Measurements from ENCODE around the gene GAD1. TPM values are rescaled to one million over a fixed set of nuclear protein-coding genes. Genes with fewer than 3 reads are reported as not detected.

Gene GAD1
- total RNA-seq, 4 donors from 2014 or later: 2.6 TPM; not detected in 3

GRCh38 chr2:170878066-170878465 lies 61.4 kb downstream of the GAD1 start:
- Histone ChIP-seq H3K4me3 (no peak overlapping the region), H3K27me3 (peaks cover 5% of the 10 kb centered on the region)
- TF ChIP-seq POLR2A (IDR thresholded peaks at IDR 0.05) (no peak), POLR2AphosphoS5 (IDR thresholded peaks at IDR 0.05) (no peak), EP300 (IDR thresholded peaks at IDR 0.05) (no peak), CTCF (IDR thresholded peaks at IDR 0.05) (no peak)

GRCh38 chr2:170878505-170878904 lies 61.8 kb downstream of the GAD1 start:
- no peak overlapping the region for H3K27ac ChIP-seq
- no peak for DNase-seq (ENCODE audit: low spot score in 2 of 2)
- H3K27me3 ChIP-seq: peaks cover 5% of the 10 kb centered on the region
- no peaks in the 10 kb centered on the region for H3K9me3 ChIP-seq
- H3K4me3 ChIP-seq: no peak overlapping the region
- H3K36me3 ChIP-seq: no peaks in the 10 kb centered on the region
- no peaks in the 10 kb centered on the region for H3K4me1 ChIP-seq
- 62% methylated on average over 1 of the region's 1 CpG for WGBS
- TF ChIP-seq EP300 (IDR thresholded peaks at IDR 0.05): no peak

More at GRCh38 chr2:170878066-170878465, 61.4 kb downstream of the GAD1 start:
- DNase-seq (ENCODE audit: low spot score in 2 of 2): no peak
- H3K27ac ChIP-seq: no peak overlapping the region
- no peaks in the 10 kb centered on the region for H3K36me3 ChIP-seq
- H3K4me1 ChIP-seq: no peaks in the 10 kb centered on the region
- H3K9me3 ChIP-seq: no peaks in the 10 kb centered on the region

DNA sequence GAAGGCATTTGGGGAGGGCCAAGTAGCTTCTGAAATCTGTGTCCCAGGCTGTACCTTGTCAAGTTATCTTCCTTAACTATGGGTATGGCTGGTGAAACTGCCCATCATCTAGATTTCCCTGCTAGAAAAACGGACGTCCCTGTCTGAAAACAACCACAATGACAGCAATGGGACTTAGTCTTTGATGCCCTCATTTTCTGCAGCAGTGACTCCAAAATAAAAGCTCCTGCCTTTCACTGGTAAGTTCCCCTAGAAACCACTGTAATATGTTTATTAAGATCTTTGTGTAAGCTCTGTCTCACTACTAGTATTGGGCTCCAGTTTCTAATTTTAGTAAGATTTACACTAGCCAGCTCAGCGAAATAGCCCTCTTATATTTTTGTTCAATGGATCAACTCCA lies 65.2 kb downstream of the GAD1 start:
- TF ChIP-seq CTCF (IDR thresholded peaks at IDR 0.05) (no peak), POLR2A (IDR thresholded peaks at IDR 0.05) (no peak)
- Histone ChIP-seq H3K4me1 (no peaks in the 10 kb centered on the region), H3K27ac (no peak overlapping the region), H3K36me3 (no peaks in the 10 kb centered on the region), H3K9me3 (no peaks in the 10 kb centered on the region), H3K27me3 (peaks cover 5% of the 10 kb centered on the region), H3K4me3 (no peak overlapping the region)
- 59% methylated on average over 3 of the region's 3 CpGs for WGBS
- no peak for DNase-seq (ENCODE audit: low spot score in 2 of 2)

DNA sequence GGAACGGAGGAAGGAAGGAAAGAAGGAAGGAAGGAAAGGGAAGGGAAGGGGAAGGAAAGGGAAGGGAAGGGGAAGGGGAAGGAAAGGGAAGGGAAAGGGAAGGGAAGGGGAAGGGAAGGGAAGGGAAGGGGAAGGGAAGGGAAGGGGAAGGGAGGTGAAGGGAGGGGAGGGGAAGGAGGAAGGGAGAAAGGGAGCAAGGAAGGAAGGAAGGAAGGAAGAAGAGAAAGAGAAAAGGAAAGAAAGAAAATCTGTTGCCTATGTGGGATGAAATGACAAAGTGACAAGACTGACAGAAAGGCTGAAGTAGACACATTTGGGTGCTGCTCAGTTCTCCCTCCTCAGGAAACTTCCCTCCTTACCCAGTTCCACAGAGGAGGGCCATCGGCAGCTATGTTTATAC lies 66.1 kb downstream of the GAD1 start:
- 87% methylated on average over 2 of the region's 2 CpGs for WGBS
- Histone ChIP-seq H3K36me3 (no peaks in the 10 kb centered on the region), H3K9me3 (no peaks in the 10 kb centered on the region), H3K27ac (no peak overlapping the region), H3K27me3 (peaks cover 5% of the 10 kb centered on the region), H3K4me1 (no peaks in the 10 kb centered on the region), H3K4me3 (no peak overlapping the region)
- DNase-seq (ENCODE audit: low spot score in 2 of 2): no peak
- TF ChIP-seq CTCF (IDR thresholded peaks at IDR 0.05) (no peak), POLR2A (IDR thresholded peaks at IDR 0.05) (no peak), POLR2AphosphoS5 (IDR thresholded peaks at IDR 0.05) (no peak), EP300 (IDR thresholded peaks at IDR 0.05) (no peak)

DNA sequence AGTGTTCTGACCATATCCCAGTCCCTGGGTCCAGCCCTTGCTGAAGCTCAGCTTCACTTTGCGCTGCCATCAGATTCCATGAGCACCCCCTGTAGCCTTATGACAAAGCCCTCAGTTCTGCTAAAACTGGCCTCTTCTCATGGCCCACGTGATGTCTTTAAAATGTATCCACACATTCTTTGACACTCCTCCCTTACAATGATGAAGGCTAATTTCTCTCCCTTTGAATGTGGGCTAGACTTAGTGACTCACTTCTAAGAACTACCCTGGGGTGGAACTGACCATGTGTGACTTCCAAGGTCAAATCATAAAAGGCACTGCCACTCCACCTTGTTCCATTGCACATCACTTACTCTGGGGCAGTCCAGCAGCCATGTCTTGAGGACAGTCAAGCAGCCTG lies 67.0 kb downstream of the GAD1 start:
- Histone ChIP-seq H3K4me3 (no peak overlapping the region), H3K36me3 (no peaks in the 10 kb centered on the region), H3K27me3 (peaks cover 5% of the 10 kb centered on the region), H3K4me1 (no peaks in the 10 kb centered on the region), H3K9me3 (no peaks in the 10 kb centered on the region), H3K27ac (no peak overlapping the region)
- 85% methylated on average over 2 of the region's 2 CpGs for WGBS
- no peak for TF ChIP-seq EP300 (IDR thresholded peaks at IDR 0.05)
- TF ChIP-seq POLR2AphosphoS5 (IDR thresholded peaks at IDR 0.05): no peak
- TF ChIP-seq POLR2A (IDR thresholded peaks at IDR 0.05): no peak
- TF ChIP-seq CTCF (IDR thresholded peaks at IDR 0.05): no peak
- DNase-seq (ENCODE audit: low spot score in 2 of 2): no peak

- Histone ChIP-seq H3K27me3 (peaks cover 5% of the 10 kb centered on the region), H3K4me3 (no peak overlapping the region), H3K4me1 (no peaks in the 10 kb centered on the region), H3K36me3 (no peaks in the 10 kb centered on the region), H3K27ac (no peak overlapping the region), H3K9me3 (no peaks in the 10 kb centered on the region)
- TF ChIP-seq POLR2A (IDR thresholded peaks at IDR 0.05): no peak
- TF ChIP-seq POLR2AphosphoS5 (IDR thresholded peaks at IDR 0.05): no peak
- no peak for TF ChIP-seq EP300 (IDR thresholded peaks at IDR 0.05)
- no peak for TF ChIP-seq CTCF (IDR thresholded peaks at IDR 0.05)
- WGBS: 90% methylated on average over 5 of the region's 5 CpGs
- no peak for DNase-seq (ENCODE audit: low spot score in 2 of 2)
Observed at GRCh38 chr2:170885130-170885791, 68.6 kb downstream of the GAD1 start.

Measured in suprapubic skin (tissue), 4 donors.